ENCODE results near the gene LCOR.
A peak's percentile ranks its signal among the peaks of the same experiment; 100 is the strongest.

LCOR gene

DNA sequence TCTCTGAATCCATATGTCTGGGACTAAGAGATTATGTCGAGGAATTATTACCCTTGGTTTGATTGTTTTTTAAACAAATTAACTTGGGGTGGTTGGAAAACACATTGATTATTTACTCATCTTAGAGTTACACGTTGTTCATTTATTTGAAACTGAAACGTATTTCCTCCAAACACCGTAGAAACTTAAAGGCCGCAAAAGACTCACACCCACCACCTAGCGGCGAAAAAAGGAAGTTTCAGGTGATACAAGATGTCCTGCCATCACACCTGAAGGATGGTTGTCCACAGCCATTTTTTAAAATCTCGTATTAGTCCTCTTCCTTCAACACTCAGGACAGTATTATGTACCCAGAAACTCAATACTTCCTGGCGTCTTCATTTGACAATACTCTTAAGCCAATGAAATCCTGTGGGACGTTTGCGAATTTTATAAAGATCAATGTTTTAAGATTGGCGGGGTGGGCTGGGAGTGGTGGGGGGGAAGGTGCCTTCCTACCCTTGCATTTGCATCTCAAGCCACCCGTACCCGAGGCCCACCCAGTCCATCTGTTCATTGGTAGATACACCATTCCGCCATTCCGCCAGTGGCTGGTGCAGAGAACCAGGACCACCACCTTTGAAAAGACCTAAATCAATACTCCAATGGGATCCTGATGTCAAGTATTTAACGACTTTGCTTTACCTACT is 1.4 kb upstream of the LCOR start:
- DNase-seq (ENCODE audit: low spot score) = peak; percentile 72
- in situ Hi-C loops (cut with MboI; ENCODE audit: low sequenced_read_pairs, unreplicated experiment) = no loop called here

DNA sequence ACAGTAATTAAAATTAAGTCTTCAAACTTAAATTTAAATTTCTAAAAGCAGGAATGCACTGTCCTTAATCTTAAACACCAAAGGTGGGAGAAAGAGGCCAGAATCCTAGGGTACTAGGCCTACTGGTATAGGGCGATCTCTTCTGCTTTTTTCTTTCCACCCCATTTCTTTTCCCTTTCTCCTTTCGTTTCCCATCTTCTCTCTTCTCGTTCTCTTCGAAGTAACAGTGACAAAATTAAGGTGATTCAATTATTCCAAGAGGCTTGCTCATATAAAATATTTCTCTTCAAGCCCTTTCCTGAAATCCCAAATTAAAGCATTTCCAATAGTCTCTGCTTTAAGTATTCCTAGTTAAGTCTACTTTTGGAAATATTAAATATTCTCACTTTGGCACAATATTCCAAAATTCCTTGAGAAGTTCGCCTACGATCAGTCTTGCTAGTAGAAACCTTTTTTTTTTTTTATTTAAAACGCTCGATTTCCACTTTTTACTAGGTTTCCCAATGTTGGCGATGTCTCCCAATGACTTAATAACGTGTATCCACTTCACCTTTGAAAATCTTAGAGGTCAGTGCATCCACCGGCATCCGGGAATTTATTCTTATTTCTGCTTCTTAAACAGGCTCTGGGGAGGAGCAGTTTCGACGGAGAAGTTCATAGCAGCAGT is 765 bp upstream of the LCOR start:
- in situ Hi-C loops (cut with MboI; ENCODE audit: low sequenced_read_pairs, unreplicated experiment) = no loop called here

More for the DNA sequence above, 1.4 kb upstream of the LCOR start:
- TF ChIP-seq CTCF (IDR thresholded peaks at IDR 0.05; ENCODE audit: borderline replicate concordance, control extremely low read depth, extremely low read depth, insufficient read depth, missing control alignments) = peak; percentile 77

GRCh38 chr10:96832721-96833219 is 672 bp downstream of the LCOR start:
- peak; percentile 94 for DNase-seq (ENCODE audit: low spot score)
- no peak for TF ChIP-seq CTCF (IDR thresholded peaks at IDR 0.05; ENCODE audit: borderline replicate concordance, control extremely low read depth, extremely low read depth, insufficient read depth, missing control alignments)
- in situ Hi-C loops (cut with MboI; ENCODE audit: low sequenced_read_pairs, unreplicated experiment) = no loop called here

More for the DNA sequence above, 765 bp upstream of the LCOR start:
- TF ChIP-seq CTCF (IDR thresholded peaks at IDR 0.05; ENCODE audit: borderline replicate concordance, control extremely low read depth, extremely low read depth, insufficient read depth, missing control alignments) = no peak
- DNase-seq (ENCODE audit: low spot score) = no peak

DNA sequence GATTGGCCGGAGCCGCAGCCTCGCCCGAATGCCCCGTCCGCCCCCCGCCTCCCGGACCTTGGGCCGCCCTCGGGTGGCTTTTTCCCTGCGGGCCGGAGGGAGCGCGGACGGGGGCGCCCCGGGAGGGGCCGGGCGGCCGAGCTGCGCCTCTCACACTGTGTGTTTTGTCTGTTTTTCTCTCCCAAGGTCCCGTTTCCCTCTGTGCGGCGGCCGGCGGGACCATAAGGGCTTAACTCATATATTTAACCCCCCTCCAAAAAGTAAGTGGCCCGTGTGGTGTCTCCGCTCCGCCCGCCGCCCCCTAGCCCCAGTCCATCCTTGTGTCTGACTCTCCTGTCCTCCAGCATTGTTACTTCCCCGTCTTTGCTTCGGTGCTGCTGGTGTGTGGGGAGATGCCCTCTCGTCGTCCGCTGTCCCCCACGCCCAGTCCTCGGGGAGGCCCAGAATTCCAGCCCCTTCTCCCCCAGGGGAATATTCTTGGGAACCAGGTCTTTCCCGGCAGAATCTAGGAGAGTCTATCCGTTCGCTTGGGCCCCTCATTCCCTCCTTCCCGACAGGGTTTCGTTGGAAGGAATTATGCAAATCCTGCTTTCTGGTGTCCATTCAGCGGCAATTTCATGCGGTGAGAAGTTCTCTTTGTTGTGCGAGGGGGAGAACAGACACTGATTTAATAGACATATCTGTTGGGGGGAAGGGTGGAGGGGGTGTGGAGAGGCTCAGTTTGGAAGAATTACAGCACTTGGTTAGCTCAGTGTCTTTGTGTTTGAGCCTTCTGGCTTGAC is 1.3 kb downstream of the LCOR start:
- no peak for TF ChIP-seq CTCF (IDR thresholded peaks at IDR 0.05; ENCODE audit: borderline replicate concordance, control extremely low read depth, extremely low read depth, insufficient read depth, missing control alignments)
- peak; percentile 42 for DNase-seq (ENCODE audit: low spot score)
- in situ Hi-C loops (cut with MboI; ENCODE audit: low sequenced_read_pairs, unreplicated experiment) = no loop called here

DNA sequence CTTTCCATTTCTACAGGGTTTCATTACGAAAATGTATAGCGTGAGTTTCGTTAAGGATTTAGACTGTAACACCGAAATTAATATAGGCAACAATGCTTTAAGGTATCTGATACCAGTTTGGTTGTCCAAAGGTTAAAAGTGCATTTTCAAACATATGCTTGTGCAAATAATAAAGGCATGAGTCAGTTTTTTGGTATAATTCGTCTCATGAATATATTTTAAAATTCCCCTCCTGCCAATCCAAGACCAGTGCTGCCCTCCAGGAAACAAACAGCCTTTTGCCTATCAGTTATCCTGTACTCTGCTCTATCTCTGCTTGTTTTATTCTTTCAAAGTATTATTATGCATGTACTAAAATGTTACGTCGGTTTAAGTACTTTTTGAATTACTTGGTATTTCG is 2.0 kb downstream of the LCOR start:
- in situ Hi-C loops (cut with MboI; ENCODE audit: low sequenced_read_pairs, unreplicated experiment) = no loop called here
- DNase-seq (ENCODE audit: low spot score) = no peak
- no peak for TF ChIP-seq CTCF (IDR thresholded peaks at IDR 0.05; ENCODE audit: borderline replicate concordance, control extremely low read depth, extremely low read depth, insufficient read depth, missing control alignments)

DNA sequence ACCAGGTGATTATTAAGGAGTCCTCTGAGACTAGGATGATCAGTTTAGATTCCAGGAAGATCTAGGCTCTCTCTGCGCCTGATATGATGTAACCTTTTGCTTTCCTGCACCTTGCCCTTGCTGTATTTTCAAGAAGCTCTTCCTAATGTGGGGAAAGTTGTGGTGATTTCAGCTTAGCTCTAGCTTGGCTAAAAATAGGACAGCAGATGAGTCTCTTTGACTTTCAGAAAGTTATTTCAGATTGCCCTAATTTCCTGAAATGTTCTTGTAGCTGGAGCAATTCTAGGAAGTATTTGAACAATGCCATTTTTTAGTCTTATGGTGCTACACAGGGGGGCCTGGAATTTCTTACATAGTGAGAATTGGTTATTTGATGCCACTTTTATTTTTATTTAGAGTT is 3.8 kb downstream of the LCOR start:
- in situ Hi-C loops (cut with MboI; ENCODE audit: low sequenced_read_pairs, unreplicated experiment) = no loop called here
- DNase-seq (ENCODE audit: low spot score) = no peak
- no peak for TF ChIP-seq CTCF (IDR thresholded peaks at IDR 0.05; ENCODE audit: borderline replicate concordance, control extremely low read depth, extremely low read depth, insufficient read depth, missing control alignments)

Measured in GM13976 (cell line).